AG09309 (cell line): ENCODE data around the gene RPS19BP1.
A peak's percentile ranks its signal among the peaks of the same experiment; 100 is the strongest.
"Not testable (repeated sequence)": the region's sequence is repeated elsewhere in the genome, so short reads cannot be mapped to it uniquely, and the experiment has no call there.

Source experiments
- DNase-seq: peaks from one replicate; pipeline ENCODE4 v3.0.0-alpha.2; 2010; ENCODE audit warnings: low read depth
- H3K4me3 ChIP-seq: 2 replicates; pipeline ENCODE4 v1.5.1; 2011; ENCODE audit warnings: mild to moderate bottlenecking, low read depth, low read length, moderate library complexity; ENCODE audit not compliant: control insufficient read depth
- TF ChIP-seq, protein P1 (sequence below): IDR thresholded peaks from 2 replicates; pipeline ENCODE4 v1.5.1; 2011; ENCODE audit warnings: mild to moderate bottlenecking, low read depth, low read length, inconsistent platforms; ENCODE audit not compliant: insufficient read depth, control insufficient read depth; ENCODE audit errors: missing control alignments

Gene RPS19BP1

DNA sequence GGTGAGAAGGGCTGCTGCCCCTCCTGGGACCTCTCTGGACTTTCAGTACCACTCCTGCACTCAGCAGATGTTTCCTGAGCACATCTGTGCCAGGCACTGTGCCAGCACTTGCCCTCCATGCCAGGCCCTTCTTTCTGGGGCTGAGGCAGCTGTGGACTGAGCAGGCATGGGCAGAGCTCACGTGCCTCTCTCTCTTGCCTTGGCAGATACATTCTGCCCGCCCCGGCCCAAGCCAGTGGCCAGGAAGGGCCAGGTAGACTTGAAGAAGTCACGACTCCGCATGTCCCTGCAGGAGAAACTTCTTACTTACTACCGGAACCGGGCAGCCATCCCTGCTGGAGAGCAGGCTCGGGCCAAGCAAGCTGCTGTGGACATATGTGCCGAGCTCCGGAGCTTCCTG, 20.5 kb downstream of the RPS19BP1 start:
- DNase-seq, result no peak
- TF ChIP-seq, protein P1, sequence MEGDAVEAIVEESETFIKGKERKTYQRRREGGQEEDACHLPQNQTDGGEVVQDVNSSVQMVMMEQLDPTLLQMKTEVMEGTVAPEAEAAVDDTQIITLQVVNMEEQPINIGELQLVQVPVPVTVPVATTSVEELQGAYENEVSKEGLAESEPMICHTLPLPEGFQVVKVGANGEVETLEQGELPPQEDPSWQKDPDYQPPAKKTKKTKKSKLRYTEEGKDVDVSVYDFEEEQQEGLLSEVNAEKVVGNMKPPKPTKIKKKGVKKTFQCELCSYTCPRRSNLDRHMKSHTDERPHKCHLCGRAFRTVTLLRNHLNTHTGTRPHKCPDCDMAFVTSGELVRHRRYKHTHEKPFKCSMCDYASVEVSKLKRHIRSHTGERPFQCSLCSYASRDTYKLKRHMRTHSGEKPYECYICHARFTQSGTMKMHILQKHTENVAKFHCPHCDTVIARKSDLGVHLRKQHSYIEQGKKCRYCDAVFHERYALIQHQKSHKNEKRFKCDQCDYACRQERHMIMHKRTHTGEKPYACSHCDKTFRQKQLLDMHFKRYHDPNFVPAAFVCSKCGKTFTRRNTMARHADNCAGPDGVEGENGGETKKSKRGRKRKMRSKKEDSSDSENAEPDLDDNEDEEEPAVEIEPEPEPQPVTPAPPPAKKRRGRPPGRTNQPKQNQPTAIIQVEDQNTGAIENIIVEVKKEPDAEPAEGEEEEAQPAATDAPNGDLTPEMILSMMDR, result no peak

DNA sequence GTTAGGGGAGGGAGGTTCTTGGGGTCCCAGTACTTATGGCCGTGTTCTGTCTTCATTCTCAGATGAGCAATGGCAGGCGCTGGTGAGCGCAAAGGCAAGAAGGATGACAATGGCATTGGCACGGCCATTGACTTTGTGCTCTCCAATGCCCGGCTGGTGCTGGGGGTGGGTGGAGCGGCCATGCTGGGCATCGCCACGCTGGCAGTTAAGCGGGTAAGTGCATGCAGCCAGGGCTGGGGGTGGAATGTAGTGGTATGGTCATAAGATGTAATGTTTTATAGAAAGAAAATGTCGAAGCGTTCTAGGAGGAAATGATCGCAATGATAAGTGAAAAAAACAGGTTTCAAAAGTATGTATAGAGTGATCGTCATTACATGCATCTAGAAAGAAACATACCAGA, 21.3 kb downstream of the RPS19BP1 start:
- TF ChIP-seq, protein P1, result no peak
- DNase-seq, result no peak
- no peak overlapping the region for H3K4me3 ChIP-seq

More for the DNA sequence above, 20.5 kb downstream of the RPS19BP1 start:
- H3K4me3 ChIP-seq, result no peak overlapping the region

DNA sequence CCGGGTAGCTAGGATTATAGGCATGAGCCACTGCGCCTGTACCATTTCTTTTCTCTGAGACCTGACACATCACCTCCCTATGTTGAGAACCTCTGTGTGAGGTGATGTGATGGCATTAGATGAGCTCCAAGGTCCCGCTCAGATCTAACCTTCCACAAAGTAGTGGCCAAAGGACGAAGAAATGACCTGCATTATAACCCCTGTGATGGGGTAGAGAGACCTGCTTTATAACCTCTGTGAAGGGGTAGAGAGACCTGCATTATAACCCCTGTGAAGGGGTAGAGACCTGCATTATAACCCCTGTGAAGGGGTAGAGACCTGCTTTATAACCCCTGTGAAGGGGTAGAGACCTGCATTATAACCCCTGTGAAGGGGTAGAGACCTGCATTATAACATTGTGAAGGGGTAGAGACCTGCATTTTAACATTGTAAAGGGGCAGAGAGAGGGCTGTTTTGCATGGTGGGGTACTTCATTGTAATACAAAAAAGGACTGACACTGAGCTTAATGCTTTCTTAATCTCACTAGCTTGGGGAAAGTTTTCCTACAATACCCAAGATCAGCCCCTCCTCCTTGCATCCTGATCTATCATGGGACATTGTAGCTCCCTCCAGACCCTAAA, 21.9 kb downstream of the RPS19BP1 start:
- H3K4me3 ChIP-seq, result no peak overlapping the region
- DNase-seq, result no peak
- TF ChIP-seq, protein P1, result no peak

DNA sequence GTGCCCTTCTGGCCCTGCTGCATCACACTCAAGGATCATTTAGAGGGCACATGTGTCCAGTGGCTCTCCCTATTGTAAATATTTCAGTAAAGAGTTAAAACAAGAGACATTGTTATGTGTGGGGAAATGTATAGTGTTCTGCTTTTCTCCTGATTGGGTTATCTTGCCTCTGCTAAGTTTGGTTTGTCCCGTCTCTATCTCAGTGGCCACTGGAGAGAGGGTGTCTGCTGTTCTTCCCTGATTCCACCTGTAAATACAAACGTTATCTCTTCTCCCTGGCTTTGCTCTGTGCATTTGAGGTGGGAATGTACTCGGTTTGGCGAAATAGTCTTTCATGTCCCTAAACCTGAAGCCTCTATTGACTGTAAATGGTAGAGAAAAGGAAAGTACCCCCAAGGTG, 24.2 kb downstream of the RPS19BP1 start:
- no peak for DNase-seq
- TF ChIP-seq, protein P1, result no peak

DNA sequence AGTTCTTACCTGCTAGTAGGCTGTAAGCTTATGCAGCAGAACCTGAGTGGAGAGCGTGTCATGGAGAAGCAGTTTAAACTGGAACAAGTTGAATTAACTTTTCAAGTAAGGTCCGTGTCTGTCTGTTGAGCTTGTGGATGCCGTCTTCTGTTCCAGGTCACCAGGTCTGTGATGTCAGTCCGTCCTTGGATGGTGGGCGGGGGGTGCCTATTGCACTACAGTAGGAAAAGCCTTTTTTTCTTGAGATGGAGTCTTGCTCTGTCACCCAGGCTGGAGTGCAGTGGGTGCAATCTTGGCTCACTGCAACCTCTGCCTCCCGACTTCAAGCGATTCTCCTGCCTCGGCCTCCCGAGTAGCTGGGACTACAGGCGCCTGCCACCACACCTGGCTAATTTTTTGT, 25.5 kb downstream of the RPS19BP1 start:
- not testable (repeated sequence) for H3K4me3 ChIP-seq, DNase-seq

More for the DNA sequence above, 24.2 kb downstream of the RPS19BP1 start:
- no peak overlapping the region for H3K4me3 ChIP-seq

DNA sequence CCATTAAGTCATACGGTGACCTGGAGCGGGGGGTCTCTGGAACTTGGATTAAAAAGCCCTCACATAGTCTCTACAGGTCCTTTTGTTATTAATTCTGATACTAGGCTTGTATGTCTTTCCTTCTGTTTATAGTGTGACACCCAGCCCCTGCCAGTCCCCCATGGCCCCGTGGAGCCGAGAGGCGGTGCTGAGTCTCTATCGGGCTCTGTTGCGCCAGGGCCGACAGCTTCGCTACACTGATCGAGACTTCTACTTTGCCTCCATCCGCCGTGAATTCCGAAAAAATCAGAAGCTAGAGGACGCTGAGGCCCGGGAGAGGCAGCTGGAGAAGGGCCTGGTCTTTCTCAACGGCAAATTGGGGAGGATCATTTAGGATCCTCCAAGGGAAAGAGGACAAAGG, 28.5 kb downstream of the RPS19BP1 start:
- TF ChIP-seq, protein P1, result no peak
- no peak overlapping the region for H3K4me3 ChIP-seq
- no peak for DNase-seq

DNA sequence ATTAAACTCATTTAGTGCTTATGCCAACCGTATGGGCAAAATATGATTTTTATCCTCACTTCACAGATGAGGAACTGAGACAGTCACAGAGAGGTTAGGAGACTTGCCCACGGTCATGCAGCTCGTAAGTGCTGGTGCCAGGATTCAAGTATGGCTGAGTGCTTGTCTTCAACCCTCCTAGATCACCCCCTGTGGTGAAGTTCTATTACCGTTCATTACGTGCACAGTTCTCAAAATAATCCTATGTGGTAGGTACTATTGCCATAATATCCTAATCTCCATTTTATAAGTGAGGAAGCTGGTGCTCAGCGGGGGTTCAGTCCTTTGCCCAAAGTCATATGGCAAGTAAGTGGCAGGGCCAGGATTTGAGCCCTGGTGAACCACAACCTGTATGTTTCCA, 28.9 kb downstream of the RPS19BP1 start:
- no peak for DNase-seq
- TF ChIP-seq, protein P1, result no peak
- H3K4me3 ChIP-seq, result peak overlapping the region; percentile 71; the same call in 1 of the 2 replicates
